8988T (cell line): ENCODE measurements around the gene ANKRD63.
A peak's percentile ranks its signal among the peaks of the same experiment; 100 is the strongest.

Experiments used
- DNase-seq: peaks from one replicate; pipeline ENCODE4 v3.0.0; 2011

The ANKRD63 gene

DNA sequence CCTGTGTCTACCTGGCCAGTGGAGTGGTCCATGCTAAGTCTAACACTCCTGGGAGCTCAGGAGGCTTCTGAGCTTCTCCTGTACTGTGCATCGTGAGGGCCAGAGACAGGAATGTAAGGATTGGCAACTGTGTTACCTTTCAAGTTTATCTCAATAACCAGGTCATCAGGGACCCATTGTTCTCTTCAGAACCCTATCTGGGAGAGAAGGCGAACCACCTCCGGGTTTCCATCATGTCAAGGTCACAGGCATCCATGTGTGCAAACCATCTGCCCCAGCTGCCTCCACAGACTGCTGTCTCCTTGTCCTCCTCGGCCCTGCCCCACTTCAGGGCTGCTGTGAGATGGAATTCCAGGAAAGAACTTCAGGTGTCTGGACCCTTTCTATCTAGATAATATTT is 5.9 kb downstream of the ANKRD63 start:
- DNase-seq: no peak

DNA sequence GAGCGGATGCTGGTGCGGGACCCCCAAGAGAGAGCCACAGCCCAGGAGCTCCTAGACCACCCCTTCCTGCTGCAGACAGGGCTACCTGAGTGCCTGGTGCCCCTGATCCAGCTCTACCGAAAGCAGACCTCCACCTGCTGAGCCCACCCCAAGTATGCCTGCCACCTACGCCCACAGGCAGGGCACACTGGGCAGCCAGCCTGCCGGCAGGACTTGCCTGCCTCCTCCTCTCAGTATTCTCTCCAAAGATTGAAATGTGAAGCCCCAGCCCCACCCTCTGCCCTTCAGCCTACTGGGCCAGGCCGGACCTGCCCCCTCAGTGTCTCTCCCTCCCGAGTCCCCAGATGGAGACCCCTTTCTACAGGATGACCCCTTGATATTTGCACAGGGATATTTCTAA is 6.9 kb downstream of the ANKRD63 start:
- DNase-seq: no peak

DNA sequence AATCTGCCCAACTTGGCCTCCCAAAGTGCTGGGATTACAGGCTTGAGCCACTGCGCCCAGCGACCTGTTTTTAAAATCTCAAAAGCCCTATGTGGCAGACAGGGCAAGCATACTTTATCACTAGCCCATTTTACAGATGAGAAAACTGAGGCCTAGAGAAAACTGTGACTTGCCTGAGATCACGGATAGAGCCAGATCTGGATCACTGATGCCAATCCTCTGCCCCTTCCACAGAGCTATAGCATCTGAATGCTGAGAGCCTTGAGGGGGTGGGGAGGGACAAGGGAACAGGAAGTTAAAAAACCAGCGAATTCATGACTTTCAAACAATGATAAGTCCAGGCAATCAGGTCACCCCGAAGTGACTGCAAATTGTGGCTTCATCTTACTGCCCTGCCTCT is 7.3 kb downstream of the ANKRD63 start:
- no peak for DNase-seq

DNA sequence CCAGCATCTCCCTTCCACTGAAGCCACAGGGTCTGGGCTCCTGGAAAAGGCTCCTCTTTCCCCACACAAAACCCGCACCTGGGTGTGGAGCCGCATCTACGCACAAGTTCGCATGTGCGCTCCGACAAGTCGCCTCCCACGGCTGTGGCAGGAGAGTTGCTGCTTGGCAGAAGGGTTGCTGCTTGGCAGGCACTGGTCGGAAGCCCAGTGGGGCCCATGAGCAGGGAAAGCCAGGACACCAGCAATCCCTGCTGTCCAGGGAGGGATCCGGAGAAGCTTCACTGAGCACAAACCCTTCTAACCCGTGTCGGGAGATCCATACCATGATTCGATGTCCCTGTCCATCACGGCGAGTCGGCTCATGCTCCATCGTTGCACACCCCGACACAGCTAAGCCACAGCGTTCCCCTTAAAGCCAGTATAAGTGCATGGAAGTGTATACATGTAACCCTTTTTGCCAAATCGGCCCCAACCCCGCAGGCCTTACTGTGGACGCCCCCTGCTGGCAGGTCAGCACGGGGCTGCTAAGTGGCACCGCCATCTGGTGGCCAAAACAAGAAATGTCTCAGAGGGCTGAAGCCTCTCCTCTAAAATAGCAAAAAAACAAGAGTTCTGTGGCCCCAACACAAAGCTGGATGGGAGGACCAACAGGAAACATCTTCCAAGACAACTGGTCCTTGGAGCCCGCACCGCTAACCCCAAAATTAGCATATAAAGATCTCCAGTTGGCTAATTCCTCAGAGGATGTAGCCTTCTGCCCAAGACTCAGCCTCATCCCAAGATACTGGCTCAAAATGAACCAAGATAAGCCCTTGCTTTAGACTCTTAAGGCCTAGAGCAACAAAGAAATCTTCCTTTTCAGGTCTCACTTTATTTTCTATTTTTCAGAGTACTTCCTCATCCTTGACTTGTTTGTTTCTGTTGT is 8.3 kb downstream of the ANKRD63 start:
- DNase-seq: no peak

DNA sequence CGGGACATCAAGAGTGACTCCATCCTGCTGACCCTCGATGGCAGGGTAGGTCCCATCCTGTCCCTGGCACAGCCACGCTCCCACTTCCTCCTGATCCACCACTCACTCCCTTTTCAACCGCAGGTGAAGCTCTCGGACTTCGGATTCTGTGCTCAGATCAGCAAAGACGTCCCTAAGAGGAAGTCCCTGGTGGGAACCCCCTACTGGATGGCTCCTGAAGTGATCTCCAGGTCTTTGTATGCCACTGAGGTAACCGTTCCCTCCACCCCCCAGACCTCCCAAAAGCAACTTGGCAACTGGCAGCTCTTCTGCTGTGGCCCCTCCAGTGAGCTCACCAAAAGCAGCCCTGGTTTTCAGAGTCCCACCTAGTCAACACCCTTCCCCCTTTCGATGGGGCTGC is 9.4 kb downstream of the ANKRD63 start:
- no peak for DNase-seq

DNA sequence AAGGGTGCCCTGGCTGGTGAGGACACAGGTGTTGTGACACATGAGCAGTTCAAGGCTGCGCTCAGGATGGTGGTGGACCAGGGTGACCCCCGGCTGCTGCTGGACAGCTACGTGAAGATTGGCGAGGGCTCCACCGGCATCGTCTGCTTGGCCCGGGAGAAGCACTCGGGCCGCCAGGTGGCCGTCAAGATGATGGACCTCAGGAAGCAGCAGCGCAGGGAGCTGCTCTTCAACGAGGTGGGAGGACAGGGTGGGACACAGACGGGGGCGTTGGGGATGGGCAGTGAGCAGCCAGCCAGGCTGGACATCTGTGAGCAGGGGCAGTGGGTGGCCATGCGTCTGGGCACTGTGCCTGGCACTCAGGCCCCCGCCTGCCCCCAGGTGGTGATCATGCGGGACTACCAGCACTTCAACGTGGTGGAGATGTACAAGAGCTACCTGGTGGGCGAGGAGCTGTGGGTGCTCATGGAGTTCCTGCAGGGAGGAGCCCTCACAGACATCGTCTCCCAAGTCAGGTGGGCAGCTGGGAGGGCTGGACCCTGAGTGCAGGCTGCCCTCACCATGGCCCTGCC is 10.3 kb downstream of the ANKRD63 start:
- DNase-seq: no peak

DNA sequence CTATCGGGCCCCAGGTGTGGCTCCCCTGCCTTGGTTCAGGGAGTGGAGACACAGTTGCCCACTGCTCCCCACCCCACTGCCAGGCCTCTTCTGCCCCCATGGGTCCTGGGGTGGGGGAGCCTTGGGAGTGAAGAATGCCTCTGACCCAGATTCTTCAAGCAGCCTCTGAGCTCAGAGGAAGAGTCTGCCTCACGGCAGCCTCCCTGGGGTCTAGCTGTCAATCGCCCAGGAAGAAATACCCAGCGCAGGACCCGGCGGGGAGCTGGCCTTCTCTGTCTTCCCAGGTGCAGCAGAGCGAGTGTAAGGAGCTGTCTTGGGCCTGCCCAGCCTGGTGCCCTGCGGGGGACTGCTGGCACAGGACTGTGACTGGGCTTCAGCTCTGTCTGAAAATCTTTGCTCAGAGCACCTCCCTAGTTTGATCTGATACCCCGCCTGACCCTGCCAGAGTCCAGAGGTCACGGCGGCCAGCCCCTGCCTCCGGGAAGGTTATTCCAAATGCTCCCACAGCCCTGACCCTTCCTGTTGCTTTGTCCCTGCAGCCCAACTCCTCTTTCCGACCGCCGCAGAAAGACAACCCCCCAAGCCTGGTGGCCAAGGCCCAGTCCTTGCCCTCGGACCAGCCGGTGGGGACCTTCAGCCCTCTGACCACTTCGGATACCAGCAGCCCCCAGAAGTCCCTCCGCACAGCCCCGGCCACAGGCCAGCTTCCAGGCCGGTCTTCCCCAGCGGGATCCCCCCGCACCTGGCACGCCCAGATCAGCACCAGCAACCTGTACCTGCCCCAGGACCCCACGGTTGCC is 11.0 kb downstream of the ANKRD63 start:
- no peak for DNase-seq

DNA sequence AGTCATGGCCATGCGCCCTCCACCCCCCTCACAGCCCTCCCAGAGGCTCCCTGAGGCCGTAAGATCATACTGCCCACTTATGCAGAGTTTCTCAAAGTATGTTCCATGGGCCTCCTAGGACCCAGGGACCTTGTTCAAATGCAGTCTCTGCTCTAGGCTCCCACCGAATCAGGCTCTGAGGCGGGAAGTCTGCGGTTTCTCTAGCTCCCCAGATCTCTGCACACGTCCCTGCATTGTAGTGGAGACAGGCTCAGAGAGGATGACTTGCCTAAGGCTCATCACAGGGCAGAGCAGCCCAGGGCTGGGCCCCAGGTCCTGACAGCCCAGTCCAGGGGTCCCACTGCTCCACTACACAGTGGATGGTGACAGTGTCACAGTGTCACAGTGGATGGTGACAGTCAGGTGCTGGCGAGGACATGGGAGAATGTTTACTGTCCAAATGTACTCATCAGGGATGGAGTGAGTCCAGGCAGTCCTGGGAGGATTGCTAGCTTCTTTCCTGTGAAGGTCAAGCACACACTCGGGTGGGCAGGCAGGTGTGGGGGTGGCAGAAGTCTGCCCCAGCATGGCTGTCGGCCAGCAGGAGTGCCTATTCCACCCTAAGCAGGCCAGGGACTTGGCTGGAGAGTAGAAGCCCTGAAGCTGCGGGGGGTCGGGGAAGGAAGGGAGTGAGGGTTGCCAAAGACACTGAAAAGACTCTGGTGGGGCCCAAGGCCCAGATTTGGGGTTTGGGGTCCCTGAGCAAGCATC is 12.4 kb downstream of the ANKRD63 start:
- DNase-seq: no peak

DNA sequence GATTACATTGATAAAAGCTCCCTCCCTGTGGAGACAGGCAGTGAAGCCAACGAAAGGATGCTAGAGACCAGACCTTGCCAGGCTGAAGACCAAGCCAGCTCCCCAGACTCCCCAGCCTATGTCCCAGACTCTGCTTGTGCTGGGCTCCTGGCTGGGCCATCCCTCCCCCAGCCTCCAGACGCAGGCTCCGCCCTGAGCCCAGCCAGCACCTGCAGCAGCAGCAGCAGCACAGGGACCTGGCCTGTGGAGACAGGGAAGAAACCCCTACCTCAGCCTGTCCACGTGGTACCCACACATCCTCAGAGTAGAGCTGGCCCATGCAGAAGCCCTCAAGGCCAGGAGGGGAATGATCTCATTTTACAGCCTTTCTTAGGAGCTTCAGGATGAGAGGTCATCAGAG is 13.3 kb downstream of the ANKRD63 start:
- no peak for DNase-seq

DNA sequence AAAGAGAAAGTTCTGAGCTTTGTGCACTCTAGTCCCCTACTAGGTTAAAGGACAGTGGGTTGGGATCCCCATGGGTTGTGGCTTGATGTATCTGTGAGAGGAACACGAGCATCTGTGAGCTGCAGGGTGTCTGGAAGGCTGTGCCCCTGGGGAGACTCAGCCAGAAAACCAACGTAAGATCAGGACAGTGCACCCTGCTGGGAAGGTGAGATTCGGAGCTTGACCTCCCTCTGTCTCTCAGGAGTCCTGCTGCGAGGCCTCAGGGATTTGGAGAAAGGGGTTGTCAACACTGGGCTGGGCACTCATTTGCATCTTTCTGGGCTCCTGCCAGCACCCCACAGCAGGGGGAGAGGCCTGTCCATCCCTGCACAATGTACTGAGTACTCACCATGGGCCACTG is 15.2 kb downstream of the ANKRD63 start:
- no peak for DNase-seq

DNA sequence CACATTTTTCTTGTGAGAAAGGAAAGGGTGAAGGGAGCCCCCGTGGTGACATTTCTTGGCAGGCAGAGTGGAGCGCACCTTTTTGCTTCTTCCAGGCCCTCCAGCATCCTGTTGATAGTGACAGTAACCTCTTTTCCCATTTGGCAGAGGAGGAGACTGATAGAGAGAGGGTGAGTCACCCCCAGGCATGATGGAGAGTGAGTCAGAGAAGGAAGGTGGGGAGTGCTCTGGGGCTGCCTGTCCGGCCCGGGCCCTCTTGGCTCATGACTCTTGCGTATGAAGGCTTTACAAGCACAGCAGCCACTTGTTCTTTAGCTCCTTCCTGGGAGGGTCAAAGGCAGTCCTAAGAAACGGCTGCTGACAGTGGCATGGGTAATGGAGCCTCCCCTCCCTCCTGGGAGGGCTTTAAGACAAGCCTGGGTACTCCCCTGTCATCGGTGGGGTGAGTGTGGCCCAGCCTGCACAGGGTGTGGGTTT is 16.0 kb downstream of the ANKRD63 start:
- peak; percentile 83 for DNase-seq

DNA sequence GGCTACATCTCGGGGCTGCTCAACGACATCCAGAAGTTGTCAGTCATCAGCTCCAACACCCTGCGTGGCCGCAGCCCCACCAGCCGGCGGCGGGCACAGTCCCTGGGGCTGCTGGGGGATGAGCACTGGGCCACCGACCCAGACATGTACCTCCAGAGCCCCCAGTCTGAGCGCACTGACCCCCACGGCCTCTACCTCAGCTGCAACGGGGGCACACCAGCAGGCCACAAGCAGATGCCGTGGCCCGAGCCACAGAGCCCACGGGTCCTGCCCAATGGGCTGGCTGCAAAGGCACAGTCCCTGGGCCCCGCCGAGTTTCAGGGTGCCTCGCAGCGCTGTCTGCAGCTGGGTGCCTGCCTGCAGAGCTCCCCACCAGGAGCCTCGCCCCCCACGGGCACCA is 17.0 kb downstream of the ANKRD63 start:
- no peak for DNase-seq

DNA sequence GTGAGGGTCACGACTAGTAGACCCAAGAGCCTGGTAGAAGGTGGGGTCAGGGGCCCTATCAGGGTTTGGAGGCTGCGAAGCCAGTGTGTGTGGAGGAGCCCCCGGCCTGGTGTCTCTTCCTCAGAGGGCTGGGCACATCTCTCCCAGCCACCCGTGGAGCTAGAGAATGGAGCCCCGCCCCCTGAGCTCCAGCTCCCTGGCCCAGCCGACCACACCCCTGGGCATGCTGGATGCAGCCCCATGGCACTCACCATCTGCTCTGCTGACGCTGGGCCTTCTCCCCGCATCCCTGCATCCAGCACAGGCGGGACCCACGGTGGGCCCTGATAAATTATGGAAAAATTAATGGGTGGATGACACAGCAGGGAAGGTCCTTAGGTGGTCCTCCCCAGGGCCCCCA is 17.5 kb downstream of the ANKRD63 start:
- no peak for DNase-seq

DNA sequence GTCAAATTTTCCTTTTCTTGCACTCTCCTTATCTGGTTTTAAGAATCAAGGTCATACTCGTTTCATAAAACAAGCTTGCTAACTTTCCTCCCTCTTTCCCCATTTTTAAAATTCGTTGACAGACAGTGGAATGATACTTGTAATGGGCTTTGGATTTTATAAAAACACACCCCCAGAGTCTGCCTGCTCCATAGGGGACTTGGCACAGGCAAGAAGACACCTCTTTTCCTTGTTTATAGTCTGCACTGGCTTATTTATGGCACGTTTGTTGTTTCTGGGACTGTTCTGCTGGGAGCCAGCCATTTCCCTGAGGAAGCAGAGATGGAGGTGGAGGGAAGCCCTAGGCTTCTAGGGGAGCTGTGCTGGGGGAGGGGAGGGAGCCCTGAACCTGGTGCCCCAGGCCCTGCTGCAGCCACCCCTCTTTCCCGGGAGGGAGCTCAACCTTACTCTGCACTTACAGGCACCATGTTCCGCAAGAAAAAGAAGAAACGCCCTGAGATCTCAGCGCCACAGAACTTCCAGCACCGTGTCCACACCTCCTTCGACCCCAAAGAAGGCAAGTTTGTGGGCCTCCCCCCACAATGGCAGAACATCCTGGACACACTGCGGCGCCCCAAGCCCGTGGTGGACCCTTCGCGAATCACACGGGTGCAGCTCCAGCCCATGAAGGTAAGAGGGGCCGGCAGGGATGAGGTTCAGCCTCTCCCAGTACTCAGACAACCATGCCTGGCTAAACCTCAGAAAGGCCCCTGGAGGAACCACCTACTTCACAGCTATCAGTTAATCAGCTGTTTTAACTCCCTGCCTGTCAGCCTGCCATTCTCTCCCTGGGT is 18.3 kb downstream of the ANKRD63 start:
- no peak for DNase-seq

DNA sequence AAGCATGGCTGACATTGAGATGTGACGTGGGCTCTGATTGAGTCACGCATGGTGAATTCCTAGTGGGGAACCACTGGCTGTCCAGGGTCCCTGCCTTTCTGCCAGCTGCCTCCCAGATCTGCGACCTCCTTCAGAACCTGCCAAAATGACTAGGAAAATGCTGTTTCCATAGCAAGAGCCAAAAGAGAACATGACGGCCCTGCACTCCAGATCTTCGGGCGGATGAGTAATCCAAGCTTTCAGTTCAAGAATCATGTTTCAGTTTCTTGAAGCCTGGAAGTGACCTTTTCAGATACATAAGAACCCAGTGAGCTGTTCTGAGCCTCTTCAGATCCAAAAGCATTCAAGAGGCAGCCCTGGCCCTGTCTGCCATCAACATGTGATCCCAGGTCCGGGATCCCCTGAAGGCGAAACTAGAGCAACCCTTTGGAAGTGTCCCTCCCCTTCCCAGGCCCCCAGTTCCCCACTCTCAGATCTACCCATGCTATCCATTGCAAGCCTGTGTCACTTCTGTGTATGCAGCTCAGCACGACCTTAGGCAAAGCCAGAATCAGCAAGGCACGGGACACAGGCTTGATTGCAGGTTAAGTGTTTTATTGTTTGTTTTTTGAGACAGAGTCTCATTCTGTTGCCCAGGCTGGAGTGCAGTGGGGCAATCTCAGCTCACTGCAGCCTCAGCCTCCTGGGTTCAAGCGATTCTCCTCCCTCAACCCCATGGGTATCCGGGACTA is 19.7 kb downstream of the ANKRD63 start:
- DNase-seq: no peak

DNA sequence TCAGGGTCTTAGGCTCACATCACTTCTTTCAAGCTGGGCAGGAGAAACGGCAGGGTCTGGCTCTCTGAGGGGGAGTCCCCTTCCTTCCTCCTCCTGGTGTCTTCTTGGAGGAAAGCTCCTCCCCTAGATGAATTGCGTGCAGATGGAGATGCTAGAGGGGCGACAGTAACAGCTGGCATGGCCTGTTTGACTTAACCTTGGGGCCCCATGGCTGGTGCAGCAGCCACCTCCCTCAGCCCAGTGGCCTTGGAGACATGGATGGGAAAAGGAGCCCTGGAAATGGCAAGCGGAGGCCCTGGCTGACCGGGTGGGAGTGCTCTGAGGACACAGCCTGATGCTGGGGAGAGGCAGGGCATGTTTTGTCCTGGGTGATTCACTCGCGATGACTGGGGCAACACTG is 23.8 kb downstream of the ANKRD63 start:
- no peak for DNase-seq

DNA sequence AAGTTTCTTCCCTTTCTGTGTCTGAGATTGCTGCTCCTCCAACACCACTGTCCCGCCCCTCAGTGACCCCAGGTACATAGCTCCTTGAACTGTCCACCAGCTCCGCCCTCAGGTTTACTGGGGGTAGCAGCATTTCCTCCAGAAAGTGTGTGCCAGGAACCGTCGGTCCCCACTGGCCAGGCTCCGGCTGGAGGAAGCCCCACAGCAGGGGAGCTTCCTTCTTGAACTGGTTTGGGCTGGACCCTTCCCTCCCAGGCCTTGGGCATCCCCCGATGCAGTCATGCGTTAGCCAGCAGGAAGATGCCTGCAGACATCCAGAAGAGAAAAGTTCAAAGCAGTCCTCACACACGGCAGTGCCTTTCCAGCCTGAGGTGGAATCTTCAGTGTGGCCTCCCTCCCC is 24.3 kb downstream of the ANKRD63 start:
- no peak for DNase-seq

DNA sequence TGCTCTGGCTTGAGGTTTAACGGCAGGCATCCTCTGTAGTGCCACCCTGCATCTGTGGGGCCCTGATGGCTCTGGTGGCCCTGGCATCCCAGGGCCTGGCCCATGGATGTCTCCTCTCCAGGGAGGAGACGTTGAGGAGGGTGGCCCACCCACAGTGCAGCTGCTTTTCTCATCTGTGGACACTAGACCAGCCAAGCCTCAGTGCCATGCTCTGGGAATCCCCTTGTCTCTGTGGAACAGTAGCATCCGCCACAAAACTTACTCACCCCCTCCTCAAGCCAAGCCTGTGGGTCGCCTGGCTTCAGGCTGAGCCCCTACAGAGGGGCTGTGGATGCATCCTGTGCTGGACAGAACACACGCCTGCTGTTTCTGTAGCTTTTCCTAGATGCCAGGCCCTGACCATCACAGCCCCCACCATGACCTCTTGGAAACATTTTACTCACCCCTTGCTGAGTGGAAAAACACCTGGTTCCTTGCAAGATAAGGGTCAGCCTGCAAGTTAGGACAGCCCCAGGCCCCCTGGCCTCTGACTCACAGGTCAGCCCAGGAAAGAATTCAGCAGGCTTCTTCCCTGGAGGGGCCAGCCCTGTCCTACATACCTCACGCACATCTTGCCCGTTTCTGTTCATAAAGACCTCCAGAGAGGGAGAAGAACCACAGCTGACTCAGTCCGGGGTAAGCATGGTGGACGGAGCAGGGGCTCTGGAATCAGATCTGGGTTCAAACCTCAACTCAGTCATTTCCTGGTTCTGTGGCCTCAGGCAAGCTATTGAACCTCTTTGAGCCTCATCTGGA is 25.0 kb downstream of the ANKRD63 start:
- no peak for DNase-seq

DNA sequence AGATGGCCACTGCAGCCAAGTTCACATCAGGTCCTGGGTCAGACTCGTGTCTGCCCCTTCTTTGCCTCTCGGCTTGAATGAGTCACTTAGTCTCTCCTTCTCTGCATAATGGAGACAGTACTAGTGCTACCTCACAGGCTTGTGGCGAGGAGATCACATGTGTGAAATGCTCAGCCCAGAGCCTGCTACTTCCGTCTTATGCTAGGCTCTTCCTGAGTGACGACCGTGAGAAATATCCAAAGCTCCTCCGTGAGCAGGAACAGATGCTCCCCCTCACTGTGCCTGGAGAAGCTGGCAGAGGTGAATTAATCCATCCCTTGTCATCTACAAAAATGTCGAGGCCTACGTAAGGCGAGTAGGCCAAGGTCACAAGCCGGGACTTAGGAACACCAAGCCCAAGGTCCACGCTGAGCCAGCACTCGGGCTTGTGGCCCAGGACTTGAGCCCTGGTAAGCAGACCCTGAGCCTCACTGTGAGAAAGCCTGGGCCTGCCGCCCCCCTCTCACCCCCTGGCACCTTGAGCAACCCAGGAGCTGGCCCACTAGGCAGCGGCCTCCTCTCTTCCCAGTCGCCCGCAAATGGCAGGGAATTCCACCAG is 26.1 kb downstream of the ANKRD63 start:
- no peak for DNase-seq

DNA sequence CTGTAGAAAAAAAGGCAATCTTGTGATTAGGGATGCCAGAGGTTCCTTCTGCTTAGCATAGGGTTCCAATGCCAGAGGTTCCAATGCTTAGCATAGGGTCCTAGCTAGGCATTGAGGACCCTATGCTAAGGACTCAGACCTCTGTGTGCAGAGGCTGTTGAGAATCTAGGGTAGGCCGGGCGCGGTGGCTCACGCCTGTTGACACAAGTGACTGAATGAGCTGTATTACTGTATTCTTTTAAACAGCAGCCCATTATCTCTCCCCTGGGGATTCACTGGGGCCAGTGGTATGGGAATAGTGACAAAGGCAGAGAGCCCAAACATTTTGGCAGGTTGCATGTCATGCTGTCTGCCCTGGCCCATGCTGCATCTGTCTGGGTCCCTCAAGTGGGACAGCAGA is 27.8 kb downstream of the ANKRD63 start:
- DNase-seq: no peak
